HEK293T (cell line): ENCODE measurements around the gene ATP8A1.

Experiments used
- BHLHE40 ChIP-seq: fragments of 450-650 bp; IDR thresholded peaks from 2 replicates; pipeline ENCODE4 v1.6.1; 2016; ENCODE audit warnings: mild to moderate bottlenecking, moderate library complexity, borderline replicate concordance
- SUZ12 ChIP-seq: fragments of 450-650 bp; IDR thresholded peaks from 2 replicates; pipeline ENCODE4 v1.6.1; 2016; ENCODE audit warnings: mild to moderate bottlenecking

GRCh38 chr4:42445038-42445437, 211.9 kb downstream of the ATP8A1 start:
- no peak for TF ChIP-seq SUZ12
- no peak for TF ChIP-seq BHLHE40
